HG03469 (cell line): ENCODE results near the gene ARFIP1.

Source experiments
- ATAC-seq: cut with Tn5 transposase; IDR thresholded peaks from one replicate; pipeline ENCODE4 v1.9.1; 2021; ENCODE audit warnings: mild to moderate bottlenecking, moderate library complexity, moderate number of reproducible peaks; ENCODE audit not compliant: unreplicated experiment

ARFIP1 gene

GRCh38 chr4:152936446-152937335 is 156.9 kb downstream of the ARFIP1 start:
- ATAC-seq: no peak

DNA sequence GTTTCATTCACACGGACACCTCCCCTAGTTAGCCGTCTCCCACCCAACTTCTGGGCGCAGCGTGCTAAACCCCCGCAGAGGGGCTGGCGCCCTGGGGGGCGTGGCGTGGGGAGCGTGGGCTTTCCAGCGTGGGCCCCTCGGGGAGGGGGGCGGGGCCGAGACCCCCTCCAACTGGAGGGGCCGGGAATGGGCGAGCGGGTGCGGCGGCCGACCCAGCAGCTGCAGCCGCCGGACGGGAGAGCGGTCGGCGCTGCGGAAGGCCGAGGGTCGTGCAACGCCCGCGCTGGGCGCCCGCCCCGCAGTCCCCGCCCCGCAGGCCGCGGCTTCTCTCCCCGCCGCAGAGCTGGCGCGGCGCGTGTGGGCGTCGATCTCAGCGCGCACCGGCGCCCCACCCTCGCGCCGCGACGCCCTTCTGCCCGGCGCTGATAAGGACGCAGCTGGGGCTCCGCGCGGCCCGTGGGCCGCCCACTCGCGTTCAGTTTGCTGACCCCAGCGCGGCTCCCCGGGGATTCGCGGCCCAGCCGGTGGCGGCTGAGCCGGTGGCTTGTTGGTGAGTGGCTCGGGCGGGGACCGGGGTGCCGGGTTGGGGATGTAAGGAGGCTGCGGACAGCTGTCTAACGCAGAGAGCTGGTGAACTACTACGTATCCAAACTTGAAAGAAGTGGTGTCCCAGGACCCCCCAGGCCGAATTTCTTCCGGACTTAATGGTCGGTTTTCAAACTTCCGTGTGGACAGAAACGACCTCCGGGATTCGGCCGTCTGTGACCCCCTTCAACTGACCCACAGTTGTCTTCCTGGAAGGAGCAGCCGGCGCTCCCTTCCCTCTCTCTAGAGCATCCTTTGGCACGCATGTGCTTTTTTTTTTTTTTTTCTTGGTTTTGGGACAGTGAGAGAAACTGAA is 157.8 kb downstream of the ARFIP1 start:
- no peak for ATAC-seq

DNA sequence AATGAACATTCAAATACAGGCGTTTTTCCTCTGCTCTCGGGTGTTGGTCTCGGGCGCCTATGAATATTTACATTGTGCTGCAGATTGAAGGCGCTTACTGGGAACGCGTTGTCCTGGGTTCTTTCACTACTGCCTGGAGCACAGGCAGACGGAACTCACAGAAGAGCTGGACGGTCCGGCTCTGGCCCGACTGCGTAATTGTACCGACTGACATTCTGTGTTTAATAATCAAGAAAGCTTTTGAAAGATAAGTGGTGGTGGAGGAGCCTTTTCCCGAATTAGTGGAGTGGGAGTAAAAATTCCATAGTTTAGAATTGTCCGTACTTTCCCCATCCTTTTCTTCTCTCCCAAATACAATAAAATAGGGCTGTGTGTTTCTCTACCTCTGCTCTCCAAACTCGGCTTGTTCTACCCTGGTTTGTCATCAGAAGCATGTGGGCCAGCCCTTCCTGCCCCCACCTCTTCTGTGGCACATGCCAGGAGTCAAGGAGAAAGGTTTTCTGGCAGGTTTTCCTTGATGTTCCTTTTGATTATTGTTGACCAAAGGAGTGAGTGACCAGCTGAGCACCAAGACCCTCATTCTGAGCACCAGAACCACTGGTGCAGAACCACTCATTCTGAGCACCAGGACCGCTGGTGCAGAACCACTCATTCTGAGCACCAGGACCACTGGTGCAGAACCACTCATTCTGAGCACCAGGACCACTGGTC is 158.6 kb downstream of the ARFIP1 start:
- ATAC-seq: no peak

DNA sequence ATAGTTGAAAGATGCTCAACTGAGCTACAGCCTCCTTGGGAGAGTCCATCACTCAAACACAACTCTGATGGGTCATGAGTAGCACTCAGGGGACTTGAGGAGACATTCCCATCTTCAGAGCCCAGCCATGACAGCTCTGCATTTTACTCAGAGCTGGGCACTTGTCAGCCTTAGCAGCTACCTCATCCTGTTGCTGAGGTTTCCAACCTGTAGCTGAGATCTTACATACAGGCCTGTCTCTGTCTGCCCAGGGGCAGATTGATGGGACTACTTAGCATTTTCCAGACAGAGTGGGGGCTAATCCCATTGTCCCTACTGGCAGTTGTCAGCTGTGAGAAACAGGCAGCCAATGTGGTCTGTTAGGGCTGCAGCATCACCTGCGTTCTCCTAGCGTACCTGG is 159.9 kb downstream of the ARFIP1 start:
- ATAC-seq: no peak

- ATAC-seq: no peak
Observed at GRCh38 chr4:152940461-152940860, 160.7 kb downstream of the ARFIP1 start.

GRCh38 chr4:152941411-152941810 is 161.7 kb downstream of the ARFIP1 start:
- ATAC-seq: no peak

GRCh38 chr4:152942346-152942745 is 162.6 kb downstream of the ARFIP1 start:
- ATAC-seq: no peak

- ATAC-seq: no peak
Observed at GRCh38 chr4:152943672-152944071, 163.9 kb downstream of the ARFIP1 start.

- ATAC-seq: no peak
Observed at GRCh38 chr4:152944666-152945320, 165.0 kb downstream of the ARFIP1 start.

- ATAC-seq: no peak
Observed at GRCh38 chr4:152945639-152946038, 165.9 kb downstream of the ARFIP1 start.

DNA sequence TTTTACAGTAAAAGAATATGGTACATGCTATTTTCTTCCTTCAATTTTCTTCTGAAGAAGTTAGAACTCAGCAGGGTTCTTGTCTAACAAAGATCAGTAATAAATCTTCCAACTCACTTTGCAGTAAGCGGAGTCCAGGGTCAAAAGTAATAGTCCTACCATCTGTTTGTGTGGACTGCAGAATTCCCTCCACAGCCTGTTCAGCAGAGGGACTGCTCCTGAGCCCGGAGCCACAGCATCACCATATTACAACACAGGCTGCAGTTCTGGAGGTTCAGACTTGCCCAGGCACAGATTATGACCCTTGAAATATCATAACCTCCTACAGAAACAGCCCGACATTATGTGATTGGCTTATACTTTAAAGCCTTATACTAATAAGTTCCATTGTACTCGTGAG is 166.7 kb downstream of the ARFIP1 start:
- no peak for ATAC-seq

GRCh38 chr4:152947311-152947710 is 167.6 kb downstream of the ARFIP1 start:
- no peak for ATAC-seq

- no peak for ATAC-seq
Observed at GRCh38 chr4:152949930-152950329, 170.2 kb downstream of the ARFIP1 start.

DNA sequence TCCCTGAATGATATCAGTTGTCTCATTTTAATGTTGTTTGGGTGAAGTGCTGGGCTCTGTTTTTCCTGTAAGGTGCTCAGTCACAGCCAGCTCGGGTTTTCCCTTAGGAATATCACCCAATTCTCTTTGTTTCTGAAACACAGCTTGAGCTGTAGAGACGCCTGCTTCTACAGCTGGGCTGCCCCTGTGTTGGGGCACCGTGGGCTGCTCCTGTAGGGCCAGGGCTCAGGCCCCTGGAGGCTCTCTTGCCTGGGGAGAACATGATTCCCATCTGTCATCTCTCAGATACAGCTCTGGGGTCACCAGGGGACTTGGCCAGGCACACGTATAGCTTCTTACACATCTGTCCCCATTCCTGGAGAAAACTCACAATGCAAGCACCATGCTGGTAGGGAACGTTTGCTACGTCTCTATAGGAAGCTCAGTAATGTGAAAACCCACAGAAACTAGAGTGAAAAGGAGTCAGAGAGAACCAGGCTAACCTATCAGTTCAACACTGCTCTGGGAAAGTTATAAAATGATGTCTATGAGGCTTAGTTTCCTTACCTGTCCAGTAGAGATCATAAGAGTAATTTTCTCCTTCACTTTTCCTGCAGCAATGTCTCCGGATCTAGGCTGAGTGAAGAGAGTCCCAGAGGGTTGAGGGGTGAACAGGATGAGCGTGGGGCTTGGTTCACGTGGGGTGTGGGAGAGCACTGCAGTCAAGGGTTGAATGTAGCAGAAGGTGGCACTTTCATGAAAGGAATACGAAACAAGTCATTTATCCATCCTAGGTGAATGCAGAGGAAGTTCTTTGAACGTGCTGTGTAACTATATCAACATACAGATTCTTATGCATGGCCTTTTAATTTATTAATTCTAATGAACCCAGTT is 170.9 kb downstream of the ARFIP1 start:
- no peak for ATAC-seq

DNA sequence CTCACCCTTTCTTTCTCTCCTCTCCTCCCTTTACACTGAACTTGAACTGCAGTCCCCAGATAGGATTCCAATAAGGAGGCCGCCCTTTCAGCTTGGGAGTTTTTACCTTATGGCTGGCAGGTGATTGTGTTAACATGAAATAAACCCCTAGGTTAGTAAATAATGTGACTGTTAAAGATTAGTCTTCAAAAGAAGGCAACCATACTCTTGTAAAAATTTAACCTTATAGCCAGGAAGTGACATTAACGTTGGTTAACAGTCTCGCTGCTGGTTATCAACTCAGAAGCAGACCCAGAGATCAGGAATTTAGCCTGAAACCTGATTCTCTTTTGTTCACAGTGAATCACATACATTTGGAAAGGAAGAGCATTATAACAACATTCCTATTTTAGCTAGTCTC is 171.6 kb downstream of the ARFIP1 start:
- ATAC-seq: no peak

- no peak for ATAC-seq
Observed at GRCh38 chr4:152953514-152953913, 173.8 kb downstream of the ARFIP1 start.

GRCh38 chr4:152954741-152955140 is 175.0 kb downstream of the ARFIP1 start:
- ATAC-seq: no peak

DNA sequence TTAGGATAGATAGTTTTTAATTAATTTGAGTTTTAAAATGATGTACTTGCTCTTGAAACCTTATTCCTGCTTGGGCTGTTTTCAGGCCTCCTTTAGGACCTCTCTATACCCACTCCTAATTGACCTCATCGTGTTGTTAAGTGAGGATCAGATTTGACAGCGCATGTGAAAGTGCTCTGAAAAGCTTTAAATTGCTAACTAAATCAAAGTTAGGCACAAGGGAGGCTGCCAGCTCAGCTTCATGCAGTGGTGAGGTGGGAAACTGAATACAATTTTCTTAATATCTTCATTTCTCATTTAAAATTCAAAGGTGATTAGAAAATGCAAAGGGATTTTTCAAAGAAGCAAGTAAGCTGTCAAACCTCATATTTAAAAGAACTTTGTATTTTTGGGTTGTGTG is 176.4 kb downstream of the ARFIP1 start:
- no peak for ATAC-seq

DNA sequence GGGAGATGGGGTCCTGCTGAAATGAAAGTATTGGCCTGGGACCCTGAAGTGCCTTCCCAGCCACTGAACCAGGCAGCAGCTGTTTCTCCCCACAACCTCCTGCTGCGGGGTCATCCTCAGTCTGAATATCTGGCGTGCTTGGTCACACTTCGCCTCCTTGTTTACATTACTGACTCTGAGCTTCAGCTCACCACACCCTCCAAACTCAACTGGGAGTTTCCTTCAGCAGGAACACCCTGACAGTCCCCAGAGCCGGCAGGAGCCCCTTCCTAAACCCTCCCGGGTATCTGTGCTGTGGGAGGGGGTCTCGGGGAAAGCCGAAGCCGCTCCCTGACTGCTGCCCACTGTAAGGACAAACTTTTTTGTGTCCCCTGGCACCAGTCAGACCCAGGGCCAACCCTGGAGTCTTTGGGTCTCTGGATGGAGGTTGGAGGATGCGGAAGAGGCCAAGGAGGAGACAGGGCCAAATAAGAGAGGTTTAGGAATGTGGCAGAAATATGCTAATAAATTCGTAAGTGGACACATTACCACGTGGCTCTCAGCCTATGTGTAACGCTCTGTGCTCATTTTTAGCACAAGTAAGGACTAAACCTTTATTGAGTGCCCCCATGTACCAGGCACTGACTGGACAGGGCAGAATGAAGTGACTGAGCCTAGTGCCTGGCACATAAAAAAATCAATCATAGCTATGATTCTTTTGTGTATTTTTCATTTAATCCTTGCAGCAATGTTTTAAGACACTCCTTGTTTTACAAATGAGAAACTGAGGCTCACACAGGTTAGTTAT is 177.1 kb downstream of the ARFIP1 start:
- ATAC-seq: no peak
